ENCODE measurements around the gene ADGRB3.

DNA sequence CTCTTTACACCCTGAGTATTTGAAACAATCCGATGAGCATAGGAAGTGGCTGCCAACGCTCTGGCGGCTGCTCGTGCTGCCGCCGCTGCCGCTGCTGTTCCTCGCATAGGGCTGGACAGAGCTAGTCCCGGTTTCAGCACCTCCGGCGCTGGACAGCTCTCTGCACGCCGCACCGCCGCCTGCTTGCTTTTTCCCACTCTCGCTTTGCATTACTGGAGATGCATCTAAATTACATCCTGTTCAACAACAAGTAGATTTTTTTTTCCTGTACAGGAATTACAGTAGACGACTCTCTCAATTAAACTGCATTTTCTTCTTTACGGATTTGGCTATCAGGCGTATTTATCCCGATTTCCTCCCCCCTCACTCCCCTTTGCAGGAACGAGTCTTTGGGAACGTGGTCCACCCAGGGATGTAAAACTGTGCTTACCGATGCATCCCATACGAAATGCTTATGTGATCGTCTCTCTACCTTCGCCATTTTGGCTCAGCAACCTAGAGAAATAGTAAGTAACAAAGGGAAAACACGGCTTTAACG, 597.9 kb downstream of the ADGRB3 start:
- TF ChIP-seq EZH2 (IDR thresholded peaks at IDR 0.05; ENCODE audit: borderline replicate concordance, insufficient read depth, low read depth, low read length, poor library complexity, severe bottlenecking), result no peak
- TF ChIP-seq, protein P1, sequence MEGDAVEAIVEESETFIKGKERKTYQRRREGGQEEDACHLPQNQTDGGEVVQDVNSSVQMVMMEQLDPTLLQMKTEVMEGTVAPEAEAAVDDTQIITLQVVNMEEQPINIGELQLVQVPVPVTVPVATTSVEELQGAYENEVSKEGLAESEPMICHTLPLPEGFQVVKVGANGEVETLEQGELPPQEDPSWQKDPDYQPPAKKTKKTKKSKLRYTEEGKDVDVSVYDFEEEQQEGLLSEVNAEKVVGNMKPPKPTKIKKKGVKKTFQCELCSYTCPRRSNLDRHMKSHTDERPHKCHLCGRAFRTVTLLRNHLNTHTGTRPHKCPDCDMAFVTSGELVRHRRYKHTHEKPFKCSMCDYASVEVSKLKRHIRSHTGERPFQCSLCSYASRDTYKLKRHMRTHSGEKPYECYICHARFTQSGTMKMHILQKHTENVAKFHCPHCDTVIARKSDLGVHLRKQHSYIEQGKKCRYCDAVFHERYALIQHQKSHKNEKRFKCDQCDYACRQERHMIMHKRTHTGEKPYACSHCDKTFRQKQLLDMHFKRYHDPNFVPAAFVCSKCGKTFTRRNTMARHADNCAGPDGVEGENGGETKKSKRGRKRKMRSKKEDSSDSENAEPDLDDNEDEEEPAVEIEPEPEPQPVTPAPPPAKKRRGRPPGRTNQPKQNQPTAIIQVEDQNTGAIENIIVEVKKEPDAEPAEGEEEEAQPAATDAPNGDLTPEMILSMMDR (IDR thresholded peaks at IDR 0.05), result no peak
